ENCODE results near the gene MEIS2.

GRCh38 chr15:37101980-37102304, 1.6 kb upstream of the MEIS2 start:
- TF ChIP-seq POLR2AphosphoS5 (IDR thresholded peaks at IDR 0.05; ENCODE audit: insufficient read depth, low read depth, low read length), result no peak
- TF ChIP-seq CTCF (IDR thresholded peaks at IDR 0.05; ENCODE audit: extremely low read depth in 1 of 2, insufficient read depth in 1 of 2, low read depth in 1 of 2, low read length in 2 of 2), result no peak
- TF ChIP-seq POLR2A (IDR thresholded peaks at IDR 0.05; ENCODE audit: low read depth, low read length), result no peak
- no peak for TF ChIP-seq EZH2 (IDR thresholded peaks at IDR 0.05; ENCODE audit: borderline replicate concordance, low read depth, low read length, severe bottlenecking)
- no peak for TF ChIP-seq FOS (IDR thresholded peaks at IDR 0.05; ENCODE audit: borderline replicate concordance, insufficient read depth, low read length)
- TF ChIP-seq MAX (IDR thresholded peaks at IDR 0.05; ENCODE audit: insufficient read depth, insufficient read length), result no peak
